Upper lobe of left lung (tissue), 4 donors: ENCODE results near the gene ST8SIA6.

Experiments used
- CTCF ChIP-seq, 6 experiments: fragments of 450-650 bp in 4 of 6; fragments of 200-600 bp in 2 of 6; sonication (generic) in 2 of 6; IDR thresholded peaks; one replicate each; pipeline ENCODE4 v1.5.1; 2016 to 2019; ENCODE audit warnings: antibody characterized with exemption in 6 of 6
- EP300 ChIP-seq, 4 donors: sonication (generic); formaldehyde crosslinking; IDR thresholded peaks; one replicate each; pipeline ENCODE4 v1.5.1; 2017; ENCODE audit warnings: antibody characterized with exemption in 4 of 4, control low read depth in 2 of 4
- POLR2A ChIP-seq, 4 donors: fragments of 450-650 bp; IDR thresholded peaks; one replicate each; pipeline ENCODE4 v1.5.1; 2016 to 2017; ENCODE audit warnings: antibody characterized with exemption in 4 of 4, mild to moderate bottlenecking in 2 of 4
- POLR2AphosphoS5 ChIP-seq, 2 donors: sonication (generic); formaldehyde crosslinking; IDR thresholded peaks; one replicate each; pipeline ENCODE4 v1.5.1; 2017; ENCODE audit warnings: antibody characterized with exemption in 2 of 2

DNA sequence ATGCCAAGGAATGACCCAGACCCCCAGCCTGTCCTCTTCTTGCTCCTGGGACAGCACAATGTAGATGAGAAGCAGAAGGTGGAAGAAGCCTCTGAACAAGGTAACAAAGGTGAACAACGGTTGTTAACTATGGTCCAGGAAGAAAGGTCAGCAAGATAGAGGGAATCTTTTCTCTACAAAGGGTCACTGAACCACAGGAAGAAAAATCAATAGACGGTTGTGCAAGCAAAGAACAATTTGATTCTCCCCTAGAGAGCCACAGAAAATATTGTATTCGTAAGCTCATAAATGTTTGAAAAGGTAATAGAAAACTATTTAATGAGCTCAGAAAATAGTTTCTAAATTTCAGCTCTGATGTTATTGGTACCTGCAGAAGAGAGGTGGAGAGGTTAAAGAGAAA, 111.3 kb downstream of the ST8SIA6 start:
- no peak for TF ChIP-seq CTCF (IDR thresholded peaks at IDR 0.05)
- no peak for TF ChIP-seq POLR2A (IDR thresholded peaks at IDR 0.05)
- TF ChIP-seq EP300 (IDR thresholded peaks at IDR 0.05) = no peak
- TF ChIP-seq POLR2AphosphoS5 (IDR thresholded peaks at IDR 0.05) = no peak
